ENCODE data around the gene RDX.
"Not testable (repeated sequence)": the region's sequence is repeated elsewhere in the genome, so short reads cannot be mapped to it uniquely, and the experiment has no call there.

RDX gene

GRCh38 chr11:110261195-110262071 lies 35.0 kb downstream of the RDX start:
- DNase-seq: no peak

- DNase-seq: no peak
These were observed 42.9 kb downstream of the RDX start for GRCh38 chr11:110253525-110253924.

- DNase-seq: no peak
These were observed 44.6 kb downstream of the RDX start for GRCh38 chr11:110251836-110252235.

- no peak for DNase-seq
These were observed 46.2 kb downstream of the RDX start for GRCh38 chr11:110250168-110250567.

- DNase-seq: no peak
These were observed 46.6 kb downstream of the RDX start for GRCh38 chr11:110249766-110250165.

GRCh38 chr11:110249066-110249465 lies 47.3 kb downstream of the RDX start:
- no peak for DNase-seq

- DNase-seq: no peak
These were observed 52.6 kb downstream of the RDX start for GRCh38 chr11:110243791-110244190.

GRCh38 chr11:110242746-110243145 lies 53.7 kb downstream of the RDX start:
- DNase-seq: no peak

GRCh38 chr11:110242188-110242587 lies 54.2 kb downstream of the RDX start:
- DNase-seq: no peak

- DNase-seq: no peak
These were observed 60.4 kb downstream of the RDX start for GRCh38 chr11:110235966-110236365.

GRCh38 chr11:110230377-110230776 lies 66.0 kb downstream of the RDX start:
- DNase-seq: no peak

- no peak for DNase-seq
These were observed 77.2 kb downstream of the RDX start for GRCh38 chr11:110219006-110219785.

GRCh38 chr11:110217936-110218335 lies 78.5 kb downstream of the RDX start:
- no peak for DNase-seq

GRCh38 chr11:110217223-110217877 lies 79.1 kb downstream of the RDX start:
- no peak for DNase-seq

GRCh38 chr11:110209313-110209694 lies 87.1 kb downstream of the RDX start:
- DNase-seq: not testable (repeated sequence)

- DNase-seq: not testable (repeated sequence)
These were observed 87.6 kb downstream of the RDX start for GRCh38 chr11:110208678-110209312.

- DNase-seq: no peak
These were observed 89.3 kb downstream of the RDX start for GRCh38 chr11:110207123-110207522.

- no peak for DNase-seq
These were observed 95.6 kb downstream of the RDX start for GRCh38 chr11:110200836-110201235.

- no peak for DNase-seq
These were observed 96.2 kb downstream of the RDX start for GRCh38 chr11:110200241-110200640.

GRCh38 chr11:110199184-110199981 lies 97.0 kb downstream of the RDX start:
- no peak for DNase-seq

GRCh38 chr11:110198031-110198729 lies 98.2 kb downstream of the RDX start:
- DNase-seq: no peak

Data from activated CD4-positive, alpha-beta T cell treated with anti-CD3 and anti-CD28 coated beads, Interleukin-2, amount 50 U/mL, for 1 hour (primary cell).